ENCODE data around the gene C1orf35. TPM values are rescaled to one million over a fixed set of nuclear protein-coding genes. Genes with fewer than 3 reads are reported as not detected.

Gene C1orf35
- total and polyA plus RNA-seq, 9 of the 15 experiments (the other 6 are each of a cell fraction or from before 2014, with no cell fraction given): 3.2 to 48.7 (median 12.5) TPM

GRCh38 chr1:228109073-228109961 lies 6.2 kb upstream of the C1orf35 start, which contains the start of gene MRPL55 (continued):
- TF ChIP-seq ATF3 (IDR thresholded peaks at IDR 0.05) (peak; percentile 96), ATF3 (CRISPR knock-in tag; conservative IDR thresholded peaks at IDR 0.05) (peak; percentile 36), KAT7 (CRISPR knock-in tag; IDR thresholded peaks at IDR 0.05; ENCODE audit: borderline replicate concordance) (no peak), JUNB (CRISPR knock-in tag; conservative IDR thresholded peaks at IDR 0.05) (no peak; the same call in 1 of the 2 replicates), ETS2 (tag; IDR thresholded peaks at IDR 0.05; ENCODE audit: borderline replicate concordance, poor library complexity, severe bottlenecking) (no peak), ZNF655 (CRISPR knock-in tag; IDR thresholded peaks at IDR 0.05) (no peak), NCOA4 (IDR thresholded peaks at IDR 0.05; ENCODE audit: partially characterized antibody) (peak; percentile 14), MAZ (CRISPR knock-in tag; conservative IDR thresholded peaks at IDR 0.05 in 1 of 2, IDR thresholded peaks at IDR 0.05 in 1 of 2) (peak; percentile 82 to 87), SREBF2 (CRISPR knock-in tag; IDR thresholded peaks at IDR 0.05) (0 out of 2 replicates have a peak, but pooled peaks have one; percentile 62), MCM5 (IDR thresholded peaks at IDR 0.05; ENCODE audit: low read depth) (no peak), FOXK2 (conservative IDR thresholded peaks at IDR 0.05 in 1 of 2, IDR thresholded peaks at IDR 0.05 in 1 of 2; ENCODE audit: low read depth in 2 of 2) (peak; percentile 91 to 92), THAP7 (CRISPR knock-in tag; IDR thresholded peaks at IDR 0.05) (no peak), PRPF4 (IDR thresholded peaks at IDR 0.05; ENCODE audit: insufficient read depth, low read depth, low read length, poor library complexity, severe bottlenecking) (no peak), SP2 (IDR thresholded peaks at IDR 0.05; ENCODE audit: extremely low read depth, low read depth, low read length, poor library complexity, severe bottlenecking) (peak; percentile 7), RBM15 (IDR thresholded peaks at IDR 0.05; ENCODE audit: insufficient read depth, low read length) (no peak)
